Trophoblast cell (in vitro differentiated cells and primary cell): ENCODE measurements around the gene PTGR2.

Experiments used
- DNase-seq, 2 donors: peaks; one replicate each; pipeline ENCODE4 v3.0.0-alpha.2; 2016
- H2AFZ ChIP-seq: 2 replicates; pipeline ENCODE4 v1.6.1; 2013; ENCODE audit warnings: low read length, moderate library complexity, mild to moderate bottlenecking; ENCODE audit not compliant: insufficient read depth, poor library complexity
- H2AK5ac ChIP-seq: 2 replicates; pipeline ENCODE4 v1.6.1; 2013; ENCODE audit warnings: mild to moderate bottlenecking, low read length
- H2BK120ac ChIP-seq: 2 replicates; pipeline ENCODE4 v1.6.1; 2013; ENCODE audit warnings: low read length, mild to moderate bottlenecking, moderate library complexity; ENCODE audit not compliant: insufficient read depth, poor library complexity
- H2BK12ac ChIP-seq: 2 replicates; pipeline ENCODE4 v1.6.1; 2013; ENCODE audit warnings: mild to moderate bottlenecking, low read length, moderate library complexity
- H2BK5ac ChIP-seq: 2 replicates; pipeline ENCODE4 v1.6.1; 2013; ENCODE audit warnings: low read length, low read depth, moderate library complexity, mild to moderate bottlenecking; ENCODE audit not compliant: poor library complexity
- H3K14ac ChIP-seq: 2 replicates; pipeline ENCODE4 v1.6.1; 2013; ENCODE audit warnings: mild to moderate bottlenecking, low read length
- H3K18ac ChIP-seq: 2 replicates; pipeline ENCODE4 v1.6.1; 2013; ENCODE audit warnings: mild to moderate bottlenecking, low read length
- H3K23ac ChIP-seq: 2 replicates; pipeline ENCODE4 v1.6.1; 2013; ENCODE audit warnings: low read length
- H3K27ac ChIP-seq: 2 replicates; pipeline ENCODE4 v1.5.1; 2013; ENCODE audit warnings: low read depth, mild to moderate bottlenecking, inconsistent platforms, low read length, moderate library complexity
- H3K27me3 ChIP-seq: 2 replicates; pipeline ENCODE4 v1.6.1; 2013; ENCODE audit warnings: inconsistent platforms, mild to moderate bottlenecking, low read length, moderate library complexity; ENCODE audit not compliant: insufficient read depth
- H3K36me3 ChIP-seq, 2 experiments: 1 replicate in 1 of 2; 2 replicates in 1 of 2; pipeline ENCODE4 v1.6.1; 2013; ENCODE audit warnings: low read length in 2 of 2, mild to moderate bottlenecking in 2 of 2, moderate library complexity in 1 of 2; ENCODE audit not compliant: insufficient read depth in 2 of 2, control insufficient read depth in 1 of 2
- H3K4ac ChIP-seq: 2 replicates; pipeline ENCODE4 v1.6.1; 2013; ENCODE audit warnings: low read depth, mild to moderate bottlenecking, low read length, moderate library complexity
- H3K4me1 ChIP-seq, 2 experiments: 1 replicate in 1 of 2; 2 replicates in 1 of 2; pipeline ENCODE4 v1.6.1; 2013; ENCODE audit warnings: low read length in 2 of 2, mild to moderate bottlenecking in 2 of 2, moderate library complexity in 1 of 2; ENCODE audit not compliant: insufficient read depth in 2 of 2, control insufficient read depth in 1 of 2
- H3K4me2 ChIP-seq: 2 replicates; pipeline ENCODE4 v1.6.1; 2013; ENCODE audit warnings: inconsistent platforms, mild to moderate bottlenecking, low read length, moderate library complexity
- H3K4me3 ChIP-seq: 2 replicates; pipeline ENCODE4 v1.5.1; 2013; ENCODE audit warnings: mild to moderate bottlenecking, low read depth, low read length, inconsistent platforms
- H3K79me1 ChIP-seq: one replicate; pipeline ENCODE4 v1.6.1; 2013; ENCODE audit warnings: low read length
- H3K79me2 ChIP-seq: 2 replicates; pipeline ENCODE4 v1.6.1; 2013; ENCODE audit warnings: low read length, mild to moderate bottlenecking; ENCODE audit not compliant: control insufficient read depth, insufficient read depth, poor library complexity
- H3K9ac ChIP-seq: 2 replicates; pipeline ENCODE4 v1.6.1; 2013; ENCODE audit warnings: mild to moderate bottlenecking, low read length
- H3K9me3 ChIP-seq: 2 replicates; pipeline ENCODE4 v1.6.1; 2013; ENCODE audit warnings: low read depth, mild to moderate bottlenecking, control low read depth, inconsistent platforms, low read length; ENCODE audit not compliant: insufficient read depth
- H4K12ac ChIP-seq: 2 replicates; pipeline ENCODE4 v1.6.1; 2013; ENCODE audit warnings: low read depth, mild to moderate bottlenecking, low read length, moderate library complexity
- H4K8ac ChIP-seq: 2 replicates; pipeline ENCODE4 v1.6.1; 2013; ENCODE audit warnings: low read depth, mild to moderate bottlenecking, low read length, moderate library complexity
- H4K91ac ChIP-seq: one replicate; pipeline ENCODE4 v1.6.1; 2013; ENCODE audit warnings: low read depth, mild to moderate bottlenecking, low read length, moderate library complexity
- WGBS: extraction: QIAGEN DNeasy Blood & Tissue Kit; methylation state at CpG from one replicate; pipeline ENCODE4 v1.1.7; 2013; ENCODE audit warnings: missing lambda C conversion rate; ENCODE audit not compliant: insufficient read length, insufficient coverage; ENCODE audit errors: extremely low coverage; 5-methylcytosine and 5-hydroxymethylcytosine counted together

Gene PTGR2

GRCh38 chr14:73873660-73874059, 22.0 kb downstream of the PTGR2 start:
- no peak overlapping the region for H3K14ac ChIP-seq
- H3K4ac ChIP-seq = no peak overlapping the region
- no peak overlapping the region for H3K9ac ChIP-seq
- H3K4me2 ChIP-seq = no peak overlapping the region
- no peaks in the 10 kb centered on the region for H3K79me1 ChIP-seq
- H2BK12ac ChIP-seq = no peak overlapping the region
- no peak overlapping the region for H4K12ac ChIP-seq
- no peak overlapping the region for H2BK5ac ChIP-seq
- H3K79me2 ChIP-seq = no peaks in the 10 kb centered on the region
- no peak overlapping the region for H2AFZ ChIP-seq
- no peaks in the 10 kb centered on the region for H3K27me3 ChIP-seq
- H4K8ac ChIP-seq = no peak overlapping the region
- no peak for DNase-seq
- H3K4me1 ChIP-seq = no peaks in the 10 kb centered on the region
- no peak overlapping the region for H2BK120ac ChIP-seq
- WGBS = no CpG with 5 or more reads among the region's 3 CpGs
- H3K36me3 ChIP-seq = peaks cover 0 to 3% of the 10 kb centered on the region in 2 experiments
- H3K18ac ChIP-seq = no peak overlapping the region
- H3K9me3 ChIP-seq = no peaks in the 10 kb centered on the region
- no peak overlapping the region for H4K91ac ChIP-seq
- H3K23ac ChIP-seq = no peak overlapping the region
- no peak overlapping the region for H3K27ac ChIP-seq
- H2AK5ac ChIP-seq = no peak overlapping the region
- no peak overlapping the region for H3K4me3 ChIP-seq

DNA sequence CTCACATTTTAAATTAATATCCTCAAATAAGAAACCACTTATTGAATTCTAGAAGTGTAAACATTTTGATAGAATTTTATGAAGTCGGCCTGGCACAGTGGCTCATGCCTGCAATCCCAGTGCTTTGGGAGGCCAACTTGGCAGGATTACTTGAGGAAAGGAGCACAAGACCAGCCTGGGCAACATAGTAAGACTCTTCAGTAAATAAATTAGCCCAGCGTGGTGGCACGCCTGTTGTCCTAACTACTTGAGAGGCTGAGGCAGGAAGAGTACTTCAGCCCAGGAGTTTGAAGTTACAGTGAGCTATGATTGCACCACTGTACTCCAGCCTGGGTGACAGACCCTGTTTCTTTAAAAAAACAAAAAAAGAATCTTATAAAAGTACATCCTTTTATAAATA, 26.2 kb downstream of the PTGR2 start:
- Histone ChIP-seq H2AFZ (no peak overlapping the region), H3K79me1 (no peaks in the 10 kb centered on the region), H3K4me2 (no peak overlapping the region), H3K4me3 (no peak overlapping the region), H3K9me3 (no peaks in the 10 kb centered on the region), H3K4ac (no peak overlapping the region), H4K91ac (no peak overlapping the region), H2BK120ac (no peak overlapping the region), H2BK12ac (no peak overlapping the region), H3K9ac (no peak overlapping the region), H4K12ac (no peak overlapping the region), H3K36me3 (peaks cover 0 to 3% of the 10 kb centered on the region in 2 experiments), H2AK5ac (no peak overlapping the region), H3K27ac (no peak overlapping the region), H3K14ac (no peak overlapping the region), H2BK5ac (no peak overlapping the region), H3K18ac (no peak overlapping the region), H4K8ac (no peak overlapping the region), H3K79me2 (no peaks in the 10 kb centered on the region), H3K27me3 (no peaks in the 10 kb centered on the region), H3K23ac (no peak overlapping the region), H3K4me1 (no peaks in the 10 kb centered on the region)
- DNase-seq = no peak
- WGBS = no CpG with 5 or more reads among the region's 3 CpGs

DNA sequence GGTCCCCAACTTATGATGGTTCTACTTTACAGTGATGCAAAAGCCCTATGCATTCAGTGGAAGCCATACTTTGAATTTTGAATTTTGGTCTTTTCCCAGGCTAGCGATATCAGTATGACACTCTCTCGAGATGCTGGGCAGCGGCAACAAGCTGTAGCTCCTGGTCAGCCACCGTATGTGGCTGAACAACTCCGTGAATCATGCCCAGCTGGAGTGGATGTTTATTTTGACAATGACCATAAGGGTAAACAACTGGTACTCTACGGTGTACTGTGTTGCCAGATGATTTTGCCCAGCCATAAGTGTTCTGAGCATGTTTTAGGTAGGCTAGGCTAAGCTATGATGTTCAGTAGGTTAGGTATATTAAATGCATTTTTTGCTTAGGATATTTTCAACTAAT, 26.8 kb downstream of the PTGR2 start:
- H3K9me3 ChIP-seq = no peaks in the 10 kb centered on the region
- H3K14ac ChIP-seq = no peak overlapping the region
- H3K4me3 ChIP-seq = no peak overlapping the region
- no peak overlapping the region for H4K12ac ChIP-seq
- no peaks in the 10 kb centered on the region for H3K27me3 ChIP-seq
- no peaks in the 10 kb centered on the region for H3K4me1 ChIP-seq
- no CpG with 5 or more reads among the region's 6 CpGs for WGBS
- H4K8ac ChIP-seq = no peak overlapping the region
- H2BK5ac ChIP-seq = no peak overlapping the region
- H3K79me1 ChIP-seq = no peaks in the 10 kb centered on the region
- H3K36me3 ChIP-seq = no peaks in the 10 kb centered on the region
- no peaks in the 10 kb centered on the region for H3K79me2 ChIP-seq
- H4K91ac ChIP-seq = no peak overlapping the region
- no peak overlapping the region for H3K27ac ChIP-seq
- H3K4me2 ChIP-seq = no peak overlapping the region
- no peak overlapping the region for H2AK5ac ChIP-seq
- H2BK120ac ChIP-seq = no peak overlapping the region
- DNase-seq = no peak
- H3K4ac ChIP-seq = no peak overlapping the region
- H2AFZ ChIP-seq = no peak overlapping the region
- no peak overlapping the region for H2BK12ac ChIP-seq
- no peak overlapping the region for H3K9ac ChIP-seq
- no peak overlapping the region for H3K23ac ChIP-seq
- no peak overlapping the region for H3K18ac ChIP-seq

DNA sequence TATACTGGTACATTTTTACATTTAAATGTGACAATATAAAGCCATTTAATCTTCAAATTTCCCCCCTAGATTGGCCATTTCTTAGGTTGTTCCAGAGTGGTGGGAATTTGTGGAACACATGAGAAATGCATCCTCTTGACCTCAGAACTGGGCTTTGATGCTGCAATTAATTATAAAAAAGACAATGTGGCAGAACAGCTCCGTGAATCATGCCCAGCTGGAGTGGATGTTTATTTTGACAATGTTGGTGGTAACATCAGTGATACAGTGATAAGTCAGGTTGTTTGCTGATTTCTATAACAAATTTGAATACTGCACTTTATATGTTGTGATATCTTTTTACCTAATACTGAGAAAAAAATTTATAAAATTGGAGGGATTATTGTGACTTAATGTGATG, 27.4 kb downstream of the PTGR2 start:
- no peaks in the 10 kb centered on the region for H3K9me3 ChIP-seq
- H3K4ac ChIP-seq = no peak overlapping the region
- H4K91ac ChIP-seq = no peak overlapping the region
- no peak overlapping the region for H3K9ac ChIP-seq
- H3K4me2 ChIP-seq = no peak overlapping the region
- H3K27ac ChIP-seq = no peak overlapping the region
- H3K79me2 ChIP-seq = no peaks in the 10 kb centered on the region
- no peak overlapping the region for H4K12ac ChIP-seq
- no CpG with 5 or more reads among the region's 1 CpG for WGBS
- no peak overlapping the region for H2BK120ac ChIP-seq
- no peak overlapping the region for H2BK5ac ChIP-seq
- H4K8ac ChIP-seq = no peak overlapping the region
- H3K23ac ChIP-seq = no peak overlapping the region
- no peaks in the 10 kb centered on the region for H3K36me3 ChIP-seq
- no peak overlapping the region for H3K14ac ChIP-seq
- no peaks in the 10 kb centered on the region for H3K27me3 ChIP-seq
- H3K18ac ChIP-seq = no peak overlapping the region
- H2AK5ac ChIP-seq = no peak overlapping the region
- H2BK12ac ChIP-seq = no peak overlapping the region
- H3K79me1 ChIP-seq = no peaks in the 10 kb centered on the region
- no peak overlapping the region for H2AFZ ChIP-seq
- DNase-seq = no peak
- H3K4me3 ChIP-seq = no peak overlapping the region
- no peaks in the 10 kb centered on the region for H3K4me1 ChIP-seq
